HepG2 (cell line): Measurements from ENCODE around the gene GDF9. TPM values are rescaled to one million over a fixed set of nuclear protein-coding genes. Genes with fewer than 3 reads are reported as not detected.

Experiments
- CREB1 ChIP-seq, 2 experiments: fragments of 450-650 bp in 1 of 2; IDR thresholded peaks; 2 replicates each; pipeline ENCODE4 v1.6.1; 2016 to 2017; ENCODE audit warnings: control low read depth in 1 of 2, mild to moderate bottlenecking in 1 of 2, missing compliant biosample characterization in 1 of 2, missing genetic modification characterization in 1 of 2
- FOXO4 ChIP-seq: sonication (generic); formaldehyde crosslinking; conservative IDR thresholded peaks from 2 replicates; pipeline ENCODE4 v1.8.1; 2023; ENCODE audit warnings: missing genetic modification reagents
- KMT2B ChIP-seq: IDR thresholded peaks from 2 replicates; pipeline ENCODE4 v1.6.1; 2016; ENCODE audit warnings: missing genetic modification reagents, missing compliant biosample characterization
- LCORL ChIP-seq, 2 experiments: fragments of 450-650 bp in 1 of 2; sonication (generic) in 1 of 2; formaldehyde crosslinking in 1 of 2; IDR thresholded peaks; 2 replicates each; pipeline versions ENCODE4 v1.5.0 to v1.6.1; 2017 to 2020; ENCODE audit warnings: antibody characterized with exemption in 1 of 2, missing genetic modification reagents in 1 of 2
- MEIS2 ChIP-seq: sonication (generic); formaldehyde crosslinking; IDR thresholded peaks from 2 replicates; pipeline ENCODE4 v1.9.0; 2021; ENCODE audit warnings: mild to moderate bottlenecking, missing genetic modification reagents
- NFRKB ChIP-seq: fragments of 450-650 bp; IDR thresholded peaks from 2 replicates; pipeline ENCODE4 v1.6.1; 2017
- NR2F6 ChIP-seq, 2 experiments: IDR thresholded peaks; 2 replicates each; pipeline ENCODE4 v1.6.1; 2016; ENCODE audit warnings: antibody characterized with exemption in 1 of 2, mild to moderate bottlenecking in 1 of 2
- PPARG ChIP-seq: conservative IDR thresholded peaks from 2 replicates; pipeline ENCODE4 v1.6.1; 2016; ENCODE audit warnings: missing biosample characterization, missing genetic modification reagents
- PRDM10 ChIP-seq: sonication (generic); formaldehyde crosslinking; IDR thresholded peaks from 2 replicates; pipeline ENCODE4 v1.4.0; 2020; ENCODE audit warnings: low read depth, missing genetic modification reagents
- RBFOX2 ChIP-seq: fragments of 200-400 bp; formaldehyde crosslinking; IDR thresholded peaks from 2 replicates; pipeline ENCODE4 v1.6.1; 2017; ENCODE audit warnings: low read depth, mild to moderate bottlenecking, low read length
- SAFB2 ChIP-seq: sonication (generic); formaldehyde crosslinking; IDR thresholded peaks from 2 replicates; pipeline ENCODE4 v1.5.1; 2020; ENCODE audit warnings: missing genetic modification reagents, low read depth, mild to moderate bottlenecking, borderline replicate concordance
- STAT6 ChIP-seq: sonication (generic); formaldehyde crosslinking; IDR thresholded peaks from 2 replicates; pipeline ENCODE4 v1.4.0; 2020; ENCODE audit warnings: missing genetic modification reagents, mild to moderate bottlenecking, borderline replicate concordance
- TAF1 ChIP-seq: sonication (generic); formaldehyde crosslinking; IDR thresholded peaks from 2 replicates; pipeline ENCODE4 v1.4.0; 2020; ENCODE audit warnings: missing genetic modification reagents
- THAP7 ChIP-seq: sonication (generic); formaldehyde crosslinking; IDR thresholded peaks from 2 replicates; pipeline ENCODE4 v1.8.1; 2023; ENCODE audit warnings: mild to moderate bottlenecking, missing genetic modification reagents
- ZNF414 ChIP-seq: sonication (generic); formaldehyde crosslinking; IDR thresholded peaks from 2 replicates; pipeline ENCODE4 v1.5.0; 2020; ENCODE audit warnings: missing genetic modification reagents
- ZNF644 ChIP-seq: IDR thresholded peaks from 2 replicates; pipeline ENCODE4 v1.6.1; 2016; ENCODE audit warnings: low read depth
- ZNF678 ChIP-seq: sonication (generic); formaldehyde crosslinking; IDR thresholded peaks from 2 replicates; pipeline ENCODE4 v1.4.0; 2020; ENCODE audit warnings: mild to moderate bottlenecking, missing genetic modification reagents
- ZNF790 ChIP-seq: sonication (generic); formaldehyde crosslinking; IDR thresholded peaks from 2 replicates; pipeline ENCODE4 v1.8.0; 2022; ENCODE audit warnings: missing genetic modification reagents, mild to moderate bottlenecking, borderline replicate concordance
- polyA plus RNA-seq, 8 experiments: library from polyadenylated mRNA; depleted of rRNA in 3 of 8; stranded (reverse) in 7 of 8; unstranded in 1 of 8; fragments of >200 nt; fragmentation: Illumina TruSeq in 4 of 8; extraction: Trizol in 4 of 8; gene quantifications; 2 replicates each; pipeline versions ENCODE4 v1.2.1 to v1.2.3, GENCODE V29; 2011 to 2016; ENCODE audit warnings: low read depth in 4 of 8, missing spikeins in 1 of 8, mixed read lengths in 1 of 8; ENCODE audit not compliant: insufficient read depth in 1 of 8
- total RNA-seq, 5 experiments: library from RNA; depleted of rRNA; stranded (reverse); fragments of >200 nt; fragmentation: Illumina TruSeq; extraction: Trizol; gene quantifications; 2 replicates each; pipeline ENCODE4 v1.2.3, GENCODE V29; 2016; ENCODE audit warnings: low read depth in 1 of 5

Gene GDF9
- total and polyA plus RNA-seq, 2 of the 13 experiments (the other 11 are each of a cell fraction or from before 2014, with no cell fraction given) = 0.33 to 0.38 TPM

GRCh38 chr5:132839426-132840301 lies 26.6 kb downstream of the GDF9 start (continued):
- no peak for TF ChIP-seq LCORL (IDR thresholded peaks at IDR 0.05)
- peak; percentile 51; the same call in 1 of the 2 replicates for TF ChIP-seq LCORL (CRISPR knock-in tag; IDR thresholded peaks at IDR 0.05)
- no peak for TF ChIP-seq CREB1 (IDR thresholded peaks at IDR 0.05)
- TF ChIP-seq CREB1 (CRISPR knock-in tag; IDR thresholded peaks at IDR 0.05) = peak; percentile 70
- peak; percentile 82 for TF ChIP-seq NR2F6 (IDR thresholded peaks at IDR 0.05)
- TF ChIP-seq NR2F6 (CRISPR knock-in tag; IDR thresholded peaks at IDR 0.05) = peak; percentile 85
- peak; percentile 38; the same call in 1 of the 2 replicates for TF ChIP-seq PRDM10 (CRISPR knock-in tag)
- TF ChIP-seq NFRKB = no peak
- 0 out of 2 replicates have a peak, but pooled peaks have one; percentile 32 for TF ChIP-seq SAFB2 (CRISPR knock-in tag)
- peak; percentile 44; the same call in 1 of the 2 replicates for TF ChIP-seq RBFOX2
- TF ChIP-seq KMT2B (CRISPR knock-in tag) = 0 out of 2 replicates have a peak, but pooled peaks have one; percentile 14
- peak; percentile 1; the same call in 1 of the 2 replicates for TF ChIP-seq MEIS2
- TF ChIP-seq PPARG = peak; percentile 62
- TF ChIP-seq THAP7 (CRISPR knock-in tag) = no peak
- TF ChIP-seq ZNF414 (CRISPR knock-in tag) = 0 out of 2 replicates have a peak, but pooled peaks have one; percentile 28
- TF ChIP-seq ZNF678 (CRISPR knock-in tag) = no peak
- 0 out of 2 replicates have a peak, but pooled peaks have one; percentile 53 for TF ChIP-seq ZNF644
- peak; percentile 25; the same call in 1 of the 2 replicates for TF ChIP-seq TAF1 (CRISPR knock-in tag)
- 0 out of 2 replicates have a peak, but pooled peaks have one; percentile 42 for TF ChIP-seq FOXO4
- 0 out of 2 replicates have a peak, but pooled peaks have one; percentile 32 for TF ChIP-seq ZNF790 (CRISPR knock-in tag)
- 0 out of 2 replicates have a peak, but pooled peaks have one; percentile 64 for TF ChIP-seq STAT6 (CRISPR knock-in tag)
